H9 (cell line): ENCODE data around the gene PRPH2. TPM values are rescaled to one million over a fixed set of nuclear protein-coding genes. Genes with fewer than 3 reads are reported as not detected.

Experiments used
- DNase-seq: peaks from one replicate; pipeline ENCODE4 v3.0.0-alpha.2; 2017
- H2AFZ ChIP-seq: one replicate; pipeline ENCODE4 v1.6.1; 2013; ENCODE audit warnings: mild to moderate bottlenecking, low read length, control low read depth, moderate library complexity
- H2AK5ac ChIP-seq: 2 replicates; pipeline ENCODE4 v1.6.1; 2013; ENCODE audit warnings: low read length, control low read depth, mixed read lengths; ENCODE audit not compliant: insufficient read length
- H2BK120ac ChIP-seq: one replicate; pipeline ENCODE4 v1.6.1; 2013; ENCODE audit warnings: low read depth, mild to moderate bottlenecking, low read length, control low read depth, inconsistent platforms; ENCODE audit not compliant: poor library complexity, severe bottlenecking
- H2BK12ac ChIP-seq: 2 replicates; pipeline ENCODE4 v1.6.1; 2013; ENCODE audit warnings: low read length, control low read depth, mixed read lengths, low read depth; ENCODE audit not compliant: insufficient read length
- H2BK15ac ChIP-seq: 2 replicates; pipeline ENCODE4 v1.6.1; 2013; ENCODE audit warnings: low read depth, low read length, control low read depth
- H2BK20ac ChIP-seq: one replicate; pipeline ENCODE4 v1.6.1; 2013; ENCODE audit warnings: low read depth, mild to moderate bottlenecking, low read length, control low read depth, inconsistent platforms; ENCODE audit not compliant: poor library complexity, severe bottlenecking
- H2BK5ac ChIP-seq: 2 replicates; pipeline ENCODE4 v1.6.1; 2013; ENCODE audit warnings: low read length, control low read depth, mixed read lengths; ENCODE audit not compliant: insufficient read length
- H3K14ac ChIP-seq: 2 replicates; pipeline ENCODE4 v1.6.1; 2013; ENCODE audit warnings: low read length, control low read depth; ENCODE audit not compliant: insufficient read depth
- H3K18ac ChIP-seq: 2 replicates; pipeline ENCODE4 v1.6.1; 2013; ENCODE audit warnings: low read depth, mild to moderate bottlenecking, mixed read lengths, low read length, control low read depth; ENCODE audit not compliant: insufficient read length
- H3K23ac ChIP-seq: 2 replicates; pipeline ENCODE4 v1.6.1; 2013; ENCODE audit warnings: low read length, control low read depth, mixed read lengths, low read depth; ENCODE audit not compliant: insufficient read length
- H3K23me2 ChIP-seq: 2 replicates; pipeline ENCODE4 v1.6.1; 2013; ENCODE audit warnings: low read depth, mild to moderate bottlenecking, mixed read lengths, low read length, control low read depth; ENCODE audit not compliant: insufficient read length, poor library complexity, severe bottlenecking
- H3K27ac ChIP-seq: 2 replicates; pipeline ENCODE4 v1.5.1; 2013; ENCODE audit warnings: low read length, control low read depth, mixed read lengths, low read depth; ENCODE audit not compliant: insufficient read length
- H3K27me3 ChIP-seq: 2 replicates; pipeline ENCODE4 v1.6.1; 2013; ENCODE audit warnings: low read length, control low read depth, inconsistent platforms; ENCODE audit not compliant: insufficient read depth
- H3K4ac ChIP-seq: 2 replicates; pipeline ENCODE4 v1.6.1; 2013; ENCODE audit warnings: low read depth, mild to moderate bottlenecking, control low read depth, inconsistent platforms, low read length, moderate library complexity
- H3K4me1 ChIP-seq: 2 replicates; pipeline ENCODE4 v1.6.1; 2013; ENCODE audit warnings: low read length, control low read depth, inconsistent platforms; ENCODE audit not compliant: insufficient read depth
- H3K4me2 ChIP-seq: 2 replicates; pipeline ENCODE4 v1.6.1; 2013; ENCODE audit warnings: low read length, control low read depth, mixed read lengths; ENCODE audit not compliant: insufficient read length, insufficient read depth
- H3K56ac ChIP-seq: 2 replicates; pipeline ENCODE4 v1.6.1; 2013; ENCODE audit warnings: low read depth, mild to moderate bottlenecking, mixed read lengths, low read length, control low read depth; ENCODE audit not compliant: insufficient read length
- H3K79me1 ChIP-seq: 2 replicates; pipeline ENCODE4 v1.6.1; 2013; ENCODE audit warnings: low read depth, mild to moderate bottlenecking, moderate library complexity, low read length, control low read depth, inconsistent platforms; ENCODE audit not compliant: insufficient read depth, poor library complexity, severe bottlenecking
- H3K79me2 ChIP-seq: 2 replicates; pipeline ENCODE4 v1.6.1; 2013; ENCODE audit warnings: low read length, control low read depth, inconsistent platforms; ENCODE audit not compliant: insufficient read depth
- H3K9ac ChIP-seq: 2 replicates; pipeline ENCODE4 v1.6.1; 2013; ENCODE audit warnings: low read length, control low read depth, mixed read lengths; ENCODE audit not compliant: insufficient read length; ENCODE audit errors: extremely low read depth
- H3K9me3 ChIP-seq: one replicate; pipeline ENCODE4 v1.6.1; 2013; ENCODE audit warnings: low read depth, low read length, inconsistent platforms; ENCODE audit not compliant: control insufficient read depth
- H3T11ph ChIP-seq: one replicate; pipeline ENCODE4 v1.6.1; 2013; ENCODE audit warnings: mild to moderate bottlenecking, low read length, control low read depth, inconsistent platforms
- H4K20me1 ChIP-seq: one replicate; pipeline ENCODE4 v1.6.1; 2013; ENCODE audit not compliant: control insufficient read depth, insufficient read length, insufficient read depth
- H4K5ac ChIP-seq: 2 replicates; pipeline ENCODE4 v1.6.1; 2013; ENCODE audit warnings: low read depth, mild to moderate bottlenecking, mixed read lengths, low read length, control low read depth; ENCODE audit not compliant: insufficient read length
- H4K8ac ChIP-seq: replicated peaks from 2 replicates; pipeline ENCODE4 v1.6.1; 2013; ENCODE audit warnings: low read length, control low read depth, mixed read lengths, low read depth; ENCODE audit not compliant: insufficient read length
- H4K91ac ChIP-seq: 2 replicates; pipeline ENCODE4 v1.6.1; 2013; ENCODE audit warnings: low read depth, mild to moderate bottlenecking, moderate library complexity, mixed read lengths, low read length, control low read depth; ENCODE audit not compliant: insufficient read length
- H3K27ac Mint-ChIP-seq, 3 experiments: 2 replicates in 2 of 3; 3 replicates in 1 of 3; pipeline ENCODE4 v1.8.0; 2020 to 2021; ENCODE audit warnings: mixed read lengths in 3 of 3, mild to moderate bottlenecking in 1 of 3, moderate library complexity in 1 of 3
- H3K27me3 Mint-ChIP-seq: 2 replicates; pipeline ENCODE4 v1.8.0; 2021; ENCODE audit warnings: low read depth, mild to moderate bottlenecking, moderate library complexity, mixed read lengths
- H3K36me3 Mint-ChIP-seq, 3 experiments: 2 replicates in 2 of 3; 3 replicates in 1 of 3; pipeline ENCODE4 v1.8.0; 2020 to 2021; ENCODE audit warnings: low read depth in 3 of 3, mixed read lengths in 3 of 3; ENCODE audit not compliant: insufficient read depth in 1 of 3
- H3K4me1 Mint-ChIP-seq, 2 experiments: 2 replicates each; pipeline ENCODE4 v1.8.0; 2020; ENCODE audit warnings: mixed read lengths in 2 of 2
- H3K4me3 Mint-ChIP-seq, 2 experiments: 2 replicates in 1 of 2; 3 replicates in 1 of 2; pipeline ENCODE4 v1.8.0; 2020 to 2021; ENCODE audit warnings: mild to moderate bottlenecking in 2 of 2, mixed read lengths in 2 of 2, moderate library complexity in 1 of 2
- H3K9me3 Mint-ChIP-seq, 2 experiments: 2 replicates in 1 of 2; 3 replicates in 1 of 2; pipeline ENCODE4 v1.8.0; 2020; ENCODE audit warnings: mild to moderate bottlenecking in 2 of 2, mixed read lengths in 2 of 2, moderate library complexity in 1 of 2
- CTCF ChIP-seq: fragments of 200-600 bp; sonication (generic); conservative IDR thresholded peaks from 3 replicates; pipeline ENCODE4 v1.8.0; 2021; ENCODE audit warnings: antibody characterized with exemption, mild to moderate bottlenecking
- WGBS: extraction: QIAGEN DNeasy Blood & Tissue Kit; methylation state at CpG from one replicate; pipeline ENCODE4 v1.1.7; 2013; ENCODE audit warnings: missing lambda C conversion rate, low lambda C conversion rate, mixed read lengths; ENCODE audit not compliant: insufficient read length; ENCODE audit errors: extremely low coverage; 5-methylcytosine and 5-hydroxymethylcytosine counted together
- total RNA-seq: library from RNA; stranded (reverse); gene quantifications from 2 replicates; pipeline ENCODE4 v1.2.1, GENCODE V29; 2021

The PRPH2 gene
- total RNA-seq, 1 experiment from 2014 or later: 0.31 TPM

- Histone ChIP-seq H2AFZ (no peak overlapping the region), H3K79me1 (no peaks in the 10 kb centered on the region), H3K23ac (no peak overlapping the region), H3K27ac (no peak overlapping the region), H2BK5ac (no peak overlapping the region), H3K9me3 (no peaks in the 10 kb centered on the region), H3K4ac (no peak overlapping the region), H3K23me2 (no peaks in the 10 kb centered on the region), H4K8ac (no peak overlapping the region), H3T11ph (no peak overlapping the region), H2BK12ac (no peak overlapping the region), H2BK120ac (no peak overlapping the region), H2AK5ac (no peak overlapping the region), H2BK20ac (no peak overlapping the region), H2BK15ac (no peak overlapping the region), H3K56ac (no peak overlapping the region), H3K14ac (no peak overlapping the region), H4K5ac (no peak overlapping the region), H4K20me1 (no peaks in the 10 kb centered on the region), H3K27me3 (no peaks in the 10 kb centered on the region), H3K4me2 (no peak overlapping the region), H3K4me1 (peaks cover 4% of the 10 kb centered on the region; the same call in 1 of the 2 replicates), H4K91ac (no peak overlapping the region), H3K18ac (no peak overlapping the region), H3K9ac (no peak overlapping the region), H3K79me2 (no peaks in the 10 kb centered on the region)
- H3K27me3 Mint-ChIP-seq: no peaks in the 10 kb centered on the region
- no peak for TF ChIP-seq CTCF
- H3K27ac Mint-ChIP-seq: no peak overlapping the region
- DNase-seq: no peak
- no peaks in the 10 kb centered on the region for H3K9me3 Mint-ChIP-seq
- no CpG with 5 or more reads among the region's 9 CpGs for WGBS
- no peak overlapping the region for H3K4me3 Mint-ChIP-seq
- peaks cover 0 to 9% (median 2%) of the 10 kb centered on the region in 3 experiments; a peak in 3 of 7 replicates for H3K36me3 Mint-ChIP-seq
- H3K4me1 Mint-ChIP-seq: peaks cover 12% of the 10 kb centered on the region in 2 experiments
Observed at GRCh38 chr6:42764911-42765648, 42.7 kb upstream of the PRPH2 start.
